ENCODE results near the gene GAK.
"Not testable (repeated sequence)": the region's sequence is repeated elsewhere in the genome, so short reads cannot be mapped to it uniquely, and the experiment has no call there.

Gene GAK

DNA sequence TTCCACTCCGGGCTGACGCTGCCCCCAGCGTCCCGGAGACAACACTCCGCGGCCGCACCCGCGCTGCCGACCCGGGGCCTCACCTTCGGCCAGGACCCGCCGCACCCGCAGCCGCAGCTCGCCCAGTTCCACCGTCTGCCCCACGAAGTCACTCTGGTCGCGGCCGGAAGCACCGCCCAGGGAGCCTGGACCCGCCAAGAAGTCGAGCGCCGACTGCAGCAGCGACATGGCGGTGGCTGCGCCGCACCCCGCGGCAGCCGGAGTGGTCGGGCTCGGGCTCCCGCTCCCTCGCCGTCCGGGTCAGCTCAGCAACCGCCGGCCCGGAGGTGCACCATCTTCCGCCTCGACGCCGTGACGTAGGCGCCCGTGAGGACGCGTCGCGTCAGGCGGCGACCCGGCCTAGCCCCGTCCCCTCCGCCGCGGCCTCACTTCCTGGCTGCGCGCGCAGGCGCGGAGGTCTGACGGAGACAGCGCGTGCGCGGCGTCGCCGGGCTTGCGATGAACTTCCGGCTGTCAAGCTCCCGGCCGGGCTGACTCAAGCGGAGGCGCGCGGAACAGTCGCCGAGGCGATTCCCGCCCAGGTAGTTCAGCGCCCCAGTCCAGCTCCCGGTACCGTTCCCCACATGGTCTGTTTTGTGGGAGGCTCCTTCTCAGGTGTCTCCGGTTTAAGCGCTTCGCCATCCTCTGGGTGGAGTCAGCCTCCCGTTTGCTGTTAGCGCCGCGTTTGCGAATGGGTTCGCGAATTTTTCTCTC lies at the start of gene GAK, which contains the start of gene TMEM175:
GAK (minus strand) TSS at position 357 of the 753 bp plus-strand sequence; CDS start at position 228, 129 bp downstream.
TMEM175 (plus strand) TSS at position 501 of the 753 bp plus-strand sequence. CDS start 15,280 bp downstream, outside the sequence.
- DNase-seq = peak; percentile 92

DNA sequence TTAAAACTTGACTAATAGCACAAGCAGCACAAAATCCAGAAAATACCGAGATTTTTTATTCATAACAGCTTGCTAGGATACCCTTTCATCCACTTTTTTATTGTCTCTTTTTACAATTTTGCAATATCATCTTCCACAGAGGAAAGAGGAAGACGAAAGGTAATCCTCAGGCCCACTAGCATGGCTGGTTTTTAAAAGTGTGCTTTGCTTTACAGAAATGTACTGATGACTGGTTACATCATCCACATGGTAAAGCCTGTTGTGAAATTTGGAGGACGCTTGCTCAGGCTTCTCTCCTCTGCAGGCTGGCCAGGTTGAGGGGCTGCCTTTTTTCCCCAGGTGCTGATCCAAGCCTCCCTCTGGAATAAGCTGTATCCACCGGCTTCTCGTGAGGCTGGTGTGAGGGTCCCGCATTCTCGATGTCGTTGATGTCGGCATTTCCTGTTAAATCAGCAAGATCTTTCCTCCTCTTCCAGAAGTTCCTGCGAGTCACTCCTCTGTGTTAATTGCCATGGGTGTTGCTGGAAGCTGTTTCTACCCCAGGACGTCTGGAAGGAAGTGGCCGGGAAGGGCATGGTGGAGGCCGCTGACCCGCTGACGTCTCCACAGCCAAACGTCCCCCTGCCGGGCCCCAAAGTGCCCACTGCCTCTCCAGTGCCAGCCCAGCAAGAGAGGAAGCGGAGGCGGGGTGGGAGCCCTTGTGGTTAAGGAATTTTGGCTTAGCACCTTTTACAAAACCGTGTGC lies 47.0 kb upstream of the GAK start:
- DNase-seq = no peak

GRCh38 chr4:976016-976415 lies 43.9 kb upstream of the GAK start:
- not testable (repeated sequence) for DNase-seq

- no peak for DNase-seq
These were observed 42.6 kb upstream of the GAK start for GRCh38 chr4:974668-975067.

- peak; percentile 89 for DNase-seq
These were observed 41.6 kb upstream of the GAK start, which contains the start of gene DGKQ for GRCh38 chr4:973431-974397. DGKQ (minus strand) TSS chr4:973569; CDS start chr4:973482, 87 bp downstream.

- peak; percentile 69 for DNase-seq
These were observed 40.7 kb upstream of the GAK start for GRCh38 chr4:972651-973424.

GRCh38 chr4:971666-972500 lies 39.8 kb upstream of the GAK start:
- no peak for DNase-seq

DNA sequence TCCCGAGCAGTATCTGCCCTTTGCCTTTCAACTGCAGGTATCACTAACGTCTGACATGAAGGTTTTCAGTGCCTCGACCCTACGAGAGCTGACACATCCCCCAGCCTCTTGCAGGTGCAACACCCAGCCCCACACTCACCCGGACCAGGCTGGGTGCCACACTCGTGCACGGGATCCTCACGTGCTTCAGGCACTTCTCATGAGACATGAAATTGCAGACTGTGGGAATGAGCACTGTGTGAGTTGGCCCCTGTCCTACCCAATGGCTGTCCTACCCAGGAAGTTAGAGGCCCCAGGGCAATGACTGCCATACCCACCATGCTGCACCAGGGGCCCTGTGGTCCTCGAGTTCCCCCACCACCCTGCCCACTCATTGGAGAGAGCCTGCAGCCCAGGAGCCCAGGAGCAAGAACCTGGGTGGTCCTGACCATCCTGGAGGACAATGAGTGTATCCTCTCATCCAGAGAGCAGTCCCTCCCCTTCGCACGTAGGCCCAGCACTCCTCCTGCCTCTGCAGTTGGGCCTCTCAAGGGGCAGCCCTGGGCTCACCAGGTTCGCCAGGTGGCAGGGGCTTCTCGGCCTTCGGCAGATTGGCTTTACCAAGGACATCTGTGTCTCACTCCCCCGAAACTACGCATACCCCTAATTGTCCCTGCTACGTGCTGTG lies 38.9 kb upstream of the GAK start:
- no peak for DNase-seq

- DNase-seq = no peak
These were observed 38.1 kb upstream of the GAK start for GRCh38 chr4:970046-970745.

DNA sequence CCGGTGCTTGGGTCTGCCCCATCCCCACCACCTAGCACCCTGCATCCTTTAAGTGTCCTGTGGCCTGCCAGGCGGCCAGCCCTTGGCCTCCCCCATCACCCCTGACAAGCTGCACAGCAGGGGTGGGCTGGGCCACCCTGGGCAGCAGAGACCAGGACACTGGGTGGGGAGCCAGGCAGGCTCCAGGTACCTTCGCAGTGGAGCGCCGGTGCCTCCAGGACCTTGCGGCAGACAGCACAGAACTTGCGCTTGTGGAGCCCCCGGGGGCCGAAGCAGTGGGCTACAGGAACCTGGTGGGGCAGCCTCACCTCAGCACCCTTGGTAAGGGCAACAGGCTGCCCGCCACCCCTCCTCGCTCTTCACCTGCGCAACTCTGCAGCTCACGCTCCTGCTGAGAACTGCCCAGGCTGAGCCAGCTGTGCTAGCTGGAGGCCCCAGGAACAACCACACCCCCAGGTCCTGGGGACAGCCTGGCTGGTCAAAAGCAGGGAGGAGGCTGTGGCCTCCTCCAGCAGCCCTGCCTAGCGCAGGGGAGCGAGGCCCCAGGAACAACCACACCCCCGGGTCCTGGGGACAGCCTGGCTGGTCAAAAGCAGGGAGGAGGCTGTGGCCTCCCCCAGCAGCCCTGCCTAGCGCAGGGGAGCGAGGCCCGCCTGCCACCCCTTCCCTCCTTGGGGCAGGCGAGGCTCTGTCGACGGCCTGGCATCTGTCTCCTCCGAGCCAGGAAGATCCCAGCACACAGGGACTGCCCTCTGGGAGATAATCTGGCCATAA lies 36.7 kb upstream of the GAK start:
- DNase-seq = no peak

GRCh38 chr4:968221-968620 lies 36.1 kb upstream of the GAK start:
- DNase-seq = no peak

DNA sequence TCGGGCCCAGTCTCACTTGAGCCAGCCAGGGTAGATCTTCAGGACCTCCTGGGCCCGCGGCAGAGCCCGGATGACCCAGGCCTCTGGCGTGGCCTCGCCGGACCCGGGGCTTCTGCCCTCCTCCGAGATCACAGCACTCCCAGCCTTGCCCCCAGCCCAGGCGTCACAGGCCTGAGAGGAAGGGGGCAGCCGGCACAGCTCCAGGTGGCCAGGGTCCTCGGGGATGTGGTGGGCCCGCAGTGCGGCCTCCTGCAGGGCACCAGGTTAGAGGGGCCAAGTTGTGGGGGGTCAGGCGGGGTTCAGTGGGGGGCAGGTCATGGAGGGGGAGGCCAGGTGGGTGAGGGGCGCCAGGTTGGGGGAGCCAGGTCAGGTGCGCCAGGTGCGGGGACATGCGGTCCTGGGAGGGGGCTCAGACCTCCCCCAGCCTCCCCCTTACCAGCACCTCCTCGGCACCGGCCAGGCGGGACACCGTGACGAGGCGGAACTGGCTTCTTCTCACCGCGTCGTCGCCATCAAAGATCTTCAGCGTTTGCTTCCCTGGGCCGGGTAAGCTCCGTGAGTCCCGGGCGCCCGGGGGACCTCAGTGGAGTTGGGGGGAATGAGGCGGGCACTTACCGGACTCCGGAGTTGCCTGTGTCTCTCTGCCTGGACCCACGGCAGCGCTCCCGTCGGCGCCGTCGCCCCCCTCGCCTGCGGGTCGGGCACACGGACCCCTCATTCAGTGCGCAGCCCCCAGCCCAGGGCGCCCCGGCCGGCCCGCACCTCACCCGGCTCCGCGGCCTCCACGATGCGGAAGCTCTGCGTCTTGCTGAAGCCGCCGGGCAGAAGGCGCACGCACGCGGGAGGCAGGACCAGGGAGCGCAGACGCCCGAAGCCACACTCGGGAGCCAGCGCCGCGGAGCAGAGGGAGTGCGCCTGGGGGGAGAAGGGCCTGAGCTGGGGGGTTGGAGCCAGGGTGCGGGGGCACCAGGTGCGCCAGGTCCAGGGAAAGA lies 35.3 kb upstream of the GAK start:
- no peak for DNase-seq

- DNase-seq = no peak
These were observed 34.4 kb upstream of the GAK start for GRCh38 chr4:966266-967112.

- DNase-seq = no peak
These were observed 33.6 kb upstream of the GAK start for GRCh38 chr4:965766-966134.

DNA sequence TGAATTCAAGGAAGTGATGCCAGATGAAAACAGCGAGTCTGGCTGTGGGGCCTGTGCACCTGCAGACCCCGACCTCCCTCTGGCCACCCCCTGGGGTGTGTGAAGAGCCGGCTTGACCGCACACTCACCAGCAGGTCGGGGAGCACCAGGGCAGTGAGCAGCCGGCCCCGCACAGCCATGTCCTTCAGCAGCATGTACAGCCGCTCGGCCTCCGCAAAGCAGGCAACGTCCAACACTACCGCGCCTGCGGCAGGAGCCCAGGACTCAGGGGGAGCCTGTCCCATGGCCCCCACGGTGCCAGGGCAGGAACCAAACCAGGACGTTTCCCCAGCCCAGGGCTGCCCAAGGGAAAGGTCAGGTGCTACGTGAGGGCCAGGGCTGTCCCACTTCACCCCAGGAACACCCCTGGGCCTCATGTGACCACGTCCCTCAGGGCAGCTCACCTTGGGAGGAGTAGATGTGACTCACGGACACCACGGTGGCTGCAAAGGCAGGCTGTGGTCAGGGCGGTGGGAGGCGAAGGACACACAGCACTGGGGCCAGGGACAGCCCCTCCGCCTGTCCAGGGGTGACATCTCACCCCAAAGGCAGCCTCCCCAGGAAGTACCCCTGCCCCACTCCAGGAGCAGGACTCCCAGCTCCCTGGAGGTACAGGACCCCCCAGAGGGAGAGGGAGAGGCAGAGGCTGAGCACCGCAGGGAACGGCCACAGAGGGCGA lies 33.1 kb upstream of the GAK start:
- DNase-seq = no peak

All from activated T-cell treated with anti-CD3 and anti-CD28 coated beads for 4 hours (primary cell).